Sigmoid colon (tissue), 7 donors: ENCODE measurements around the gene STAT1. TPM values are rescaled to one million over a fixed set of nuclear protein-coding genes. Genes with fewer than 3 reads are reported as not detected.

Experiments
- DNase-seq: peaks from one replicate; pipeline ENCODE4 v3.0.0-alpha.2; 2019
- H3K27ac ChIP-seq, 4 donors: fragments of 200-600 bp; sonication (generic); one replicate each; pipeline ENCODE4 v1.5.1; 2016 to 2019; ENCODE audit warnings: mild to moderate bottlenecking in 1 of 4
- H3K27me3 ChIP-seq, 3 donors: fragments of 200-600 bp; sonication (generic); one replicate each; pipeline ENCODE4 v1.5.1; 2019; ENCODE audit warnings: mild to moderate bottlenecking in 1 of 3
- H3K36me3 ChIP-seq, 4 donors: fragments of 200-600 bp; sonication (generic); one replicate each; pipeline ENCODE4 v1.5.1; 2016 to 2019
- H3K4me1 ChIP-seq, 4 donors: fragments of 200-600 bp; sonication (generic); one replicate each; pipeline ENCODE4 v1.5.1; 2017 to 2019
- H3K4me3 ChIP-seq, 4 donors: fragments of 200-600 bp; sonication (generic); one replicate each; pipeline ENCODE4 v1.5.1; 2017 to 2019; ENCODE audit warnings: mild to moderate bottlenecking in 2 of 4, moderate library complexity in 1 of 4
- H3K9me3 ChIP-seq, 4 donors: fragments of 200-600 bp in 3 of 4; sonication (generic) in 3 of 4; one replicate each; pipeline versions ENCODE4 v1.5.1 to v1.6.1; 2013 to 2019
- CTCF ChIP-seq, 4 experiments: fragments of 450-650 bp in 3 of 4; fragments of 200-600 bp in 1 of 4; IDR thresholded peaks; one replicate each; pipeline ENCODE4 v1.5.1; 2016 to 2019; ENCODE audit warnings: antibody characterized with exemption in 4 of 4, mild to moderate bottlenecking in 3 of 4, moderate library complexity in 2 of 4
- EP300 ChIP-seq, 4 donors: sonication (generic); formaldehyde crosslinking; IDR thresholded peaks; one replicate each; pipeline ENCODE4 v1.6.1; 2017; ENCODE audit warnings: antibody characterized with exemption in 4 of 4
- POLR2A ChIP-seq, 2 donors: fragments of 450-650 bp; IDR thresholded peaks; one replicate each; pipeline ENCODE4 v1.6.1; 2016; ENCODE audit warnings: antibody characterized with exemption in 2 of 2, mild to moderate bottlenecking in 2 of 2, moderate library complexity in 2 of 2
- POLR2AphosphoS5 ChIP-seq, 4 donors: sonication (generic); formaldehyde crosslinking; IDR thresholded peaks; one replicate each; pipeline ENCODE4 v1.6.1; 2017; ENCODE audit warnings: antibody characterized with exemption in 4 of 4
- WGBS, 2 donors: extraction: QIAGEN DNeasy Blood & Tissue Kit; methylation state at CpG; one replicate each; pipeline ENCODE4 v1.1.7; 2013; 5-methylcytosine and 5-hydroxymethylcytosine counted together
- intact Hi-C: fragments of 100-400 bp; cut with DNase I; formaldehyde crosslinking; loops from one replicate; pipeline ENCODE4 v1.15.1; 2023
- polyA plus RNA-seq, 3 donors: library from polyadenylated mRNA; stranded (reverse); fragments of 200-250 nt; gene quantifications; one replicate each; pipeline ENCODE4 v1.2.3, GENCODE V29; 2013
- total RNA-seq, 4 donors: library from RNA; depleted of rRNA; stranded (reverse); fragments of >200 nt; gene quantifications; one replicate each; pipeline ENCODE4 v1.1.0, GENCODE V29; 2016
- donor health status: healthy with polysubstance abuse.
- donor health status: Bipolar disorder and iron deficiency.
- donor health status: healthy.

The STAT1 gene
- total and polyA plus RNA-seq, 7 donors = 32.8 to 93.8 (median 51.8) TPM

- TF ChIP-seq POLR2AphosphoS5 (IDR thresholded peaks at IDR 0.05) = no peak
- no peak for TF ChIP-seq POLR2A (IDR thresholded peaks at IDR 0.05)
- TF ChIP-seq EP300 (IDR thresholded peaks at IDR 0.05) = no peak
- TF ChIP-seq CTCF (IDR thresholded peaks at IDR 0.05) = no peak
- intact Hi-C loops = no loop called here
These were observed 78.9 kb downstream of the STAT1 start for GRCh38 chr2:190935054-190935453.

GRCh38 chr2:190933361-190933760 is 80.6 kb downstream of the STAT1 start:
- Histone ChIP-seq H3K27ac (no peak overlapping the region), H3K9me3 (no peaks in the 10 kb centered on the region), H3K4me1 (peaks cover 0 to 12% (median 3%) of the 10 kb centered on the region in 4 donors), H3K36me3 (peaks cover 0 to 55% (median 0%) of the 10 kb centered on the region in 4 donors), H3K27me3 (no peaks in the 10 kb centered on the region), H3K4me3 (no peak overlapping the region)
- TF ChIP-seq POLR2AphosphoS5 (IDR thresholded peaks at IDR 0.05) = no peak
- no peak for TF ChIP-seq EP300 (IDR thresholded peaks at IDR 0.05)
- no peak for TF ChIP-seq CTCF (IDR thresholded peaks at IDR 0.05)
- TF ChIP-seq POLR2A (IDR thresholded peaks at IDR 0.05) = no peak
- intact Hi-C loops = no loop called here
- no peak for DNase-seq

More at GRCh38 chr2:190935054-190935453, 78.9 kb downstream of the STAT1 start:
- H3K27ac ChIP-seq = no peak overlapping the region
- H3K27me3 ChIP-seq = no peaks in the 10 kb centered on the region
- H3K9me3 ChIP-seq = no peaks in the 10 kb centered on the region
- DNase-seq = no peak
- H3K4me3 ChIP-seq = no peak overlapping the region
- H3K36me3 ChIP-seq = peaks cover 0 to 40% (median 0%) of the 10 kb centered on the region in 4 donors
- H3K4me1 ChIP-seq = peaks cover 0 to 26% (median 7%) of the 10 kb centered on the region in 4 donors

- Histone ChIP-seq H3K27me3 (no peaks in the 10 kb centered on the region), H3K4me3 (no peak overlapping the region), H3K36me3 (peaks cover 0 to 63% (median 0%) of the 10 kb centered on the region in 4 donors), H3K9me3 (no peaks in the 10 kb centered on the region), H3K27ac (no peak overlapping the region), H3K4me1 (peaks cover 0 to 7% (median 0%) of the 10 kb centered on the region in 4 donors)
- intact Hi-C loops = no loop called here
- TF ChIP-seq POLR2AphosphoS5 (IDR thresholded peaks at IDR 0.05) = no peak
- TF ChIP-seq EP300 (IDR thresholded peaks at IDR 0.05) = no peak
- no peak for TF ChIP-seq CTCF (IDR thresholded peaks at IDR 0.05)
- no peak for TF ChIP-seq POLR2A (IDR thresholded peaks at IDR 0.05)
- DNase-seq = no peak
- WGBS, 2 donors = 82 to 92% methylated on average over 1 of the region's 1 CpG
These were observed 81.5 kb downstream of the STAT1 start for GRCh38 chr2:190932514-190932913.

- H3K9me3 ChIP-seq = no peaks in the 10 kb centered on the region
- no peaks in the 10 kb centered on the region for H3K27me3 ChIP-seq
- peaks cover 0 to 77% (median 0%) of the 10 kb centered on the region in 4 donors for H3K36me3 ChIP-seq
- H3K27ac ChIP-seq = no peak overlapping the region
- peaks cover 0 to 7% (median 0%) of the 10 kb centered on the region in 4 donors for H3K4me1 ChIP-seq
- no peak overlapping the region for H3K4me3 ChIP-seq
- intact Hi-C loops = no loop called here
- DNase-seq = no peak
- WGBS, 2 donors = 96% methylated on average over 3 of the region's 3 CpGs
- TF ChIP-seq CTCF (IDR thresholded peaks at IDR 0.05) = no peak
These were observed 83.6 kb downstream of the STAT1 start for GRCh38 chr2:190930411-190930810.

- Histone ChIP-seq H3K9me3 (no peaks in the 10 kb centered on the region), H3K36me3 (peaks cover 0 to 79% (median 0%) of the 10 kb centered on the region in 4 donors), H3K27ac (no peak overlapping the region), H3K27me3 (no peaks in the 10 kb centered on the region), H3K4me1 (peaks cover 0 to 7% (median 0%) of the 10 kb centered on the region in 4 donors), H3K4me3 (no peak overlapping the region)
- WGBS, 2 donors = 95 to 98% methylated on average over 7 of the region's 7 CpGs
- no peak for DNase-seq
- TF ChIP-seq CTCF (IDR thresholded peaks at IDR 0.05) (no peak), EP300 (IDR thresholded peaks at IDR 0.05) (no peak), POLR2AphosphoS5 (IDR thresholded peaks at IDR 0.05) (no peak), POLR2A (IDR thresholded peaks at IDR 0.05) (no peak)
- intact Hi-C loops = no loop called here
These were observed 84.1 kb downstream of the STAT1 start for GRCh38 chr2:190929919-190930318.
